ENCODE data around the gene BDNF. TPM values are rescaled to one million over a fixed set of nuclear protein-coding genes. Genes with fewer than 3 reads are reported as not detected.

The BDNF gene
- total RNA-seq, 1 experiment from 2014 or later, result 4.8 TPM

- peaks cover 67% of the 10 kb centered on the region for H3K36me3 Mint-ChIP-seq
- peaks cover 87% of the 10 kb centered on the region for H3K4me1 Mint-ChIP-seq
- ChIA-PET POLR2A (interaction anchor here (0.8 kb wide), 1 partner anchor 74 kb away, joined by 4 read pairs; no protein-coding TSS in a partner anchor), CTCF (no interaction called here)
- peak overlapping the region; percentile 84 for H3K27ac Mint-ChIP-seq
- H3K9me3 Mint-ChIP-seq, result no peaks in the 10 kb centered on the region
- no peak overlapping the region for H3K4me3 Mint-ChIP-seq
- no peaks in the 10 kb centered on the region for H3K27me3 Mint-ChIP-seq (ENCODE audit: low read depth)
- DNase-seq (ENCODE audit: low spot score) (no peak), ATAC-seq (peak; percentile 12)
- no peak for TF ChIP-seq CTCF (IDR thresholded peaks at IDR 0.05)
- TF ChIP-seq SMAD3 (CRISPR knock-in tag; IDR thresholded peaks at IDR 0.05; ENCODE audit: borderline replicate concordance), result peak; percentile 88
- TF ChIP-seq FOXP4 (CRISPR knock-in tag; IDR thresholded peaks at IDR 0.05), result peak; percentile 11; the same call in 1 of the 2 replicates
- peak; percentile 88; the same call in 1 of the 2 replicates for TF ChIP-seq ZNF532 (CRISPR knock-in tag; IDR thresholded peaks at IDR 0.05; ENCODE audit: borderline replicate concordance)
- no peak for TF ChIP-seq HMGXB4 (CRISPR knock-in tag; IDR thresholded peaks at IDR 0.05)
- 0 out of 2 replicates have a peak, but pooled peaks have one; percentile 35 for TF ChIP-seq ESRRA (CRISPR knock-in tag; IDR thresholded peaks at IDR 0.05; ENCODE audit: borderline replicate concordance)
- TF ChIP-seq CREM (CRISPR knock-in tag; IDR thresholded peaks at IDR 0.05), result no peak
- 0 out of 2 replicates have a peak, but pooled peaks have one; percentile 44 for TF ChIP-seq MYBL2 (CRISPR knock-in tag; IDR thresholded peaks at IDR 0.05)
- peak; percentile 28; the same call in 1 of the 2 replicates for TF ChIP-seq ERG (CRISPR knock-in tag; IDR thresholded peaks at IDR 0.05)
- no peak for TF ChIP-seq SMAD4 (CRISPR knock-in tag; IDR thresholded peaks at IDR 0.05)
- no peak for TF ChIP-seq NR3C1 (CRISPR knock-in tag; conservative IDR thresholded peaks at IDR 0.05; ENCODE audit: low read depth)
- TF ChIP-seq EMX1 (CRISPR knock-in tag; IDR thresholded peaks at IDR 0.05), result peak; percentile 7
- peak; percentile 43; the same call in 1 of the 2 replicates for TF ChIP-seq JUN (CRISPR knock-in tag; IDR thresholded peaks at IDR 0.05)
- TF ChIP-seq ETV6 (CRISPR knock-in tag; IDR thresholded peaks at IDR 0.05), result peak; percentile 46
- peak; percentile 65; the same call in 1 of the 2 replicates for TF ChIP-seq ZNF425 (CRISPR knock-in tag; conservative IDR thresholded peaks at IDR 0.05)
- 0 out of 2 replicates have a peak, but pooled peaks have one; percentile 16 for TF ChIP-seq SP1 (CRISPR knock-in tag; conservative IDR thresholded peaks at IDR 0.05)
- no peak for TF ChIP-seq GTF2I (CRISPR knock-in tag; conservative IDR thresholded peaks at IDR 0.05)
- no peak for TF ChIP-seq TEAD4 (CRISPR knock-in tag; IDR thresholded peaks at IDR 0.05)
- no peak for TF ChIP-seq MLX (CRISPR knock-in tag; IDR thresholded peaks at IDR 0.05)
- no peak for TF ChIP-seq NFE2L1 (CRISPR knock-in tag; IDR thresholded peaks at IDR 0.05)
- TF ChIP-seq TEAD1 (CRISPR knock-in tag; IDR thresholded peaks at IDR 0.05), result no peak
- no peak for TF ChIP-seq CREB1 (CRISPR knock-in tag; IDR thresholded peaks at IDR 0.05)
Observed at GRCh38 chr11:27625347-27625912, 74.8 kb downstream of the BDNF start.
